HG03378 (cell line): ENCODE results near the gene SEC11A.
"Not testable (repeated sequence)": the region's sequence is repeated elsewhere in the genome, so short reads cannot be mapped to it uniquely, and the experiment has no call there.

Experiments
- ATAC-seq: cut with Tn5 transposase; IDR thresholded peaks from one replicate; pipeline ENCODE4 v1.9.1; 2021; ENCODE audit warnings: mild to moderate bottlenecking, moderate library complexity; ENCODE audit not compliant: unreplicated experiment

Gene SEC11A

DNA sequence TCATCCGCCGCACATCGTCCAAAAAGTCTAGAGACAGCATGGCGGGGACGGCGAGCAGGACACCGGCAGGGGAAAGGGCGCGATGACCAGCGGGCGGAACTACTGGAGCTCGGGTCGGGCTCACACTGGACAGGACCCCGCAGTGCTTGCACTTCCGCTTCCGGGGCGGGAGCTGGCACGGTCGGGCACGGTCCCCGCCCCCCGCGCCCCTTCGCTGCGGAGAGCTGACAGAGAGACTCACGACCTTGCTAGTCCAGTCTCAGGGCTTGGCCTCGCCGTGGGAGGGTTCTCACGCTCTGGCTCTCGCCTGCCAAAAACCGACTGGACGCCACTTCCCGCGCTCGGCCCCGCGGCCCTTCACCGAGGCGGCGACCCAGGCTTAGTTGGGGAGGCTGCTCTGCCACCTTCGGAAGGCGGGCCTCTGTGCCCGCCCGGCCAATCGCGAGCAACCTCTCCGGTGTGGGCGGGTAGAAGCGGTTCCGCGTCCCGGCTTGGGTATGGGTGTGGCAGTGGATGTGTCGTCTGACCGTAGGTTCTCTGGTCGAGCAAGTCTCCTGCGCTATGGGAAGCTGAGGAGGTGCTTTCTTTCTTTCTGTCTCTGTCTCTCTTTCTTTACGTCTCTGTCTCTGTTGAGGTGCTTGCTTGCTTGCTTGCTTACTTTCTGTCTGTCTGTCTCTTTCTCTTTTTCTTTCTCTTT, at the start of gene SEC11A:
TSS of gene SEC11A (minus strand) at position 104 of the 697 bp plus-strand sequence. CDS start at position 40, 64 bp downstream.
- peak; percentile 93 for ATAC-seq

DNA sequence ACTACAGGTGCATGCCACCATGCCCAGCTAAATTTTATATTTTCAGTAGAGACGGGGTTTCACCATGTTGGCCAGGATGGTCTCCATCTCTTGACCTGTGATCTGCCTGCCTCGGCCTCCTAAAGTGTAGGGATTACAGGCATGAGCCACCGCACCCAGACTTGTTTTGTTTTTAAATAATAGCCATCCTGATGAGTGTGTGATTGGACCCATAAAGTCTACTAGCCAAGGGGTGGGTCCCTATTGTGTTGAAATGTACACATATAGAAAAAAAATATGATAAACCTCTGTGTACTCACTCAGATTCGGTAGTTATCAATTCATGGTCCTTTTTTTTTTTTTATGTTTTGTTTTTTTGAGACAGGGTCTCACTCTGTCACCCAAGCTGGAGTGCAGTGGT, 49.7 kb upstream of the SEC11A start:
- no peak for ATAC-seq

DNA sequence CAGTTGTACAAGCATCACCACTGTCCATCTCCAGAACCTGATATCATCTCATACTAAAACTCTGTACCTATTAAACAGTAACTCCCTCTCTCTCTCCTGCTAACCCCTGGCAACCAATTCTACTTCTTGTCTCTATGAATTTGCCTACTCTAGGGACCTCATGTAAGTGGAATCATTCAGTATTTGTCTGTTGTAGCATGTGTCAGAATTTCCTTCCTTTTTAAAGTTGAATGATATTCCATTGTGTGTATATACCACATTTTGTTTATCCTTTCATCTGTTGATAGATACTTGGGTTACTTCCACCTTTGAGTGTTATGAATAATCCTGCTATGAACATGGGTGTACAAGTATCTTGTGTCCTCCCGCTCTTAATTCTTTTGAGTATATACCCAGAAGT, 49.0 kb upstream of the SEC11A start:
- no peak for ATAC-seq

DNA sequence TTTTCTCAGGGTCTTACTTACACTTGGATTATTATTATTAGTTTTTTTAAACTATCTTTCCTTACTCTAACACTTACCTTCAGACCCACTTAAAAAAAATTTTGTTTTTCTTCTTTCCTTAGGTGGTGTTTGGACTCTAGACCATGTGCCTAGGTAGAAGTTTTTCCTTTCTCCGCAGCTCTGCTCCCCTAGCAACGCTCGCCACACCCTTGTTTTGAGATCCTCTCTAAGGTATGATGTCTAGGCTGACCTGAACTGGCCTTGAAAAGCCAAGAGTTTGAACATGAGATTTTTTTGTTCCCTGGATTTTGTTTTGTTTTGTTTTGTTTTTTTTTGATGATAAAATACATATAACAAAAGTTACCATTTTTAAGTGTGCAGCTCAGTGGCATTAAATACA, 48.6 kb upstream of the SEC11A start:
- ATAC-seq = no peak

DNA sequence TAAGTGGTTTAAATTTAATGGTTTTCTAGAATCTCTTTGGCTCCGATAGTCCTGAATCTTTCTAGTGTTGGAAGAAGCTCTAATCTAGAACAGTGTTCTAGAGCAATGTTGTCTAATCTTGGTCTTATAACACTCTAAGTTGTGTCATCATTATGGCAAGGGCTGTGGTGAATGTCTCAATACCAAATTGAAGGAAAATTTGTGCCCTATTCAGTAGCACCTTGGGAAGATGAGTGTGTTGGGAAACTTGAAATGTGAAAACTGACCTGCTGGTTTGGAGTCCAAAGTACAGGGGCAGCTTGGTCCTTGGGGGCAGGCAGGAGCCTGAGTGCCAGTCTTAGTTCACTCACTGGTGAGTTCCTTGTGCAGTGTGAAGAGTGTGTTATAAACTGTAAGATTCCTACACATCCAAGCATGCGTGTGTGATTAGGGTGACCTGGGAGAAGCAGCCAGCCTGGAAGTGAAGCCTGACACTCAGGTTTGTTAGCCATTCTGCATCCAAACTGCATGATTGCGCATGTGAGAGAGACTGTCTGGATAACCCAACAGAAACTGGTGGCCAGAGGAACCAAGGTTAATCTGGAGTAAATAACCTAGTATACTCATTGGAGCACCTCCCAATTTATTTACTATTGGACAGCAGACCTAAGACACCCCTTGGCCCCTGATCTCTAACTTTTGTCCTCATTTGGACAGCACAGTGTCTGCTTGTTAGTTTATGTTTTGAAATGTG, 47.1 kb upstream of the SEC11A start:
- ATAC-seq = no peak

DNA sequence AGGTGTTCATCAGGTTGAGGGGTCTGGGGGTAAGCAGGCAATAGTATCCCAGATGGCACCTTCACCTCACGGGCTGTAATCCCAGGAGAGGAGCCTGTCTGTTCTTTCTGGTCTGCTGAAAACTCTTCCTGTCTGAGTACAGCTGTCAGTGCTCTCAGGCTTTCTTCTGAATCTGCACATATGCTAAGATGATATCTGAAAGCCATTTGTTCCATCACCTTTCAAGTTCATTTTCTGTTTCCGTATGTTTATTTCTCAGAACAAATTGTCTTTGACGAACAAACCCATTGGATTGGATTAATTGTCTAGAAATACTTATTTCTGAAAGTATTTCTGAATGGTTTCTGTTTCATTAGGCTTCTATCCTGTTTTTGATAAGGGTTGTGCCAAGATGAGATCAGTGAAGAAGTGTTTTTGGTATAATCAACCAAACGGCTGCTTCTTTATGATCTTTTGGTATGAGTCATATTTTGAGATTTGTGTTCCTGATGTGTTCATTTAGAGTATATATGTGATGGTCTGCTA, 45.7 kb upstream of the SEC11A start:
- ATAC-seq = no peak

DNA sequence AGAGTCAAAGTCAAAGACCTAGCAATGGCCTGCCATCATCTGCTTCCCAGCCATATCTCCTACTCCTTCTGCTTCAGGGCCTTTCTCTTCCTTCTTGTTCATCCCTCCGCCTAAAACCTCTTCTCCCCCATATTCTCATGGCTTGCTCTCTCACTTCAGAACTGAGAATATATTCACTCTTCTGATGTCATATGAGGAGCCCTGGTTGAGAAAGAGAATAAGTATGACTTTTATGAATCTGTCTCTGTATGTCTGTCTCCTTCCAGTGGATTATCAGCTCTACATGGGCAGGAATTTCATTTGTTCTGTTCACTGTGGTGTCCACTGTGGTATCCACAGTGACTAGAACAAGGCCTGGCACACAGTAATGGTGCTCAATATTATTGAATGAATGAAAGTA, 44.3 kb upstream of the SEC11A start:
- ATAC-seq = no peak

DNA sequence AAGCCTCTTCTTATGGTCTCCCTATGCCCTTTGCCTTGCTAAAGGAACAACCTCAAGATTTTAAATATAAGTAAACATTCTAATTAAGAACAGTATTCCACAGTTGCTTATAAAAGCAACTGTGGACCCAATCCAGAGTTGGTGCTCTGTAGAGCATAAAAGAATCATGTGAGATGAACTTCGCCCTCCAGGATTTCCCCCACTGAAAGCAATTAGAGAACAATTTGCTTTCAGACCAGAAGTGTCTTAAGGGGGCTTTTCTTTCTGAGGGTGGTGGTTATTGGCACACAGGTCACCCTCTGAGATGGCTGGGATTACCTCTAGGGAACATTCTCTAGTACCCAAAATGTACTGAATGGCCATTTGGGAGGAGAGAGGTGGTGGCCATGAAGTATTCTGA, 43.1 kb upstream of the SEC11A start:
- ATAC-seq = no peak

DNA sequence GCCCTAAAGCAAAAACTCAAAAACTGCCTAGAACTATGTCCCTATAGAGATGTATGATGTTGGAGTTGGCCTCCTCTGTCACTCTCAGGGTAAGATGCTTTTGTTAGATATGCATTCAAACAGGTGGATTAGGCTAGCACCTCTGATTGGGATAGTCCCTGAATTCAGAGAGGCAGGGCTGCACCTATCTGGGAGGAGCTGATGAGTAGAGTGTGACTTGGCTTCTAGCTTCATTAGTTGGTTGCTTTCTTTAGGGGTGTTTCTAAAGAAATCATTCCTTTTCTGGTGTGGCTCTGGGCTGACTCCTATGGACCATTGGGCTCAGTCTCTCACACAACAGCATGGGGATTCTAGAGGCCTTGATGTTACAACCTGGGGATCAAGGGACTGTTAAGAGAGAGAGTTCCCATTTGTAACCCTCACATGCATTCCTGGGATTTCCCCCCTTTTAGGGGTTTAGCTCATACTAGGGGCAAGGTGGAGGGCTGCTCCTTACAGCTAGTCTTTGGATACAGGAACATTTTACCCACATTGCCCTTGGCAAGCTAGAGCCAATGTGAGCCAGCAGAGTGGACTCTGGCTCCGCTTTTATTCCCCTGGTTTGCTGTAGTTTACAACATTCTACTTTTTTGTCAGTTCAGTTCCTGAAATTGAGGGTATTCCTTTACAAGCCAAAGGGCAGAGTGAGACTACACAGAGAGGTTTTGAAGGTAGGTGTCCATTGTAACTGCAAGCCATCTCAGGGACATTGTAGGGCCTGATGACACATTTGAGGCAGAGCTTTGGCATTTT, 40.0 kb upstream of the SEC11A start:
- no peak for ATAC-seq

DNA sequence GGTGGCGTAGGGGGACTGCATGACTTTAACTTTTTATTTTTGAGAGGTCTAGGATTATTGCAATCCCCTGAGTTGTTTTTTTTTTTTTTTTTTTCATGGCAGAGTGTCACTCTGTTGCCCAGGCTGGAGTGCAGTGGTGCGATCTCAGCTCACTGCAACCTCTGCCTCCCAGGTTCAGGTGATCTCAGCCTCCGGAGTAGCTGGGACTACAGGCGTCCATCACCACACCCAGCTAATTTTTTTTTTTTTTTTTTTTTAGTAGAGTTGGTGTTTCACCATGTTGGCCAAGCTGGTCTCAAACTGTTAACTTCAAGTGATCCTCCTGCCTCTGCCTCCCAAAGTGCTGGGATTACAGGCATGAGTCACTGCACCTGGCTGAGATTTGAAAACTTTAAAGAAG, 39.0 kb upstream of the SEC11A start:
- ATAC-seq = not testable (repeated sequence)

DNA sequence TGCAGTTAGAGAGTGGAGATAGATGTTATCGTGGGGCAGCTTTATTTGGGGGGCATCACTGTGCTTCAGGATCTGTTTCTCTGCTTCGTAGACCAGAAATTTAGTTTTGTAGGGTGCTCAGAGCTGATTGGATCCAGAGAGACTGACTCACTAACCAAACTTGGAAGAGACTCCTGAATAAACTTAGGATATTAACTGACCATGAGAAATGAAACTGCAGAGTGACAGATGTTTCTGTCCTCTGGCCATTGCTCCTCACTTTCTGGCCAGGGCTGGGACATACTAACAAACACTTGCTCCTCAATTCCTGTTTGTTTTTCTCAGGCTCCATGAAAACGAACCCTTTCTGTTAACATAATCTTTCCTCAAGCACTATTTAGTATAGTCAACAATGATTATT, 36.8 kb upstream of the SEC11A start:
- no peak for ATAC-seq

DNA sequence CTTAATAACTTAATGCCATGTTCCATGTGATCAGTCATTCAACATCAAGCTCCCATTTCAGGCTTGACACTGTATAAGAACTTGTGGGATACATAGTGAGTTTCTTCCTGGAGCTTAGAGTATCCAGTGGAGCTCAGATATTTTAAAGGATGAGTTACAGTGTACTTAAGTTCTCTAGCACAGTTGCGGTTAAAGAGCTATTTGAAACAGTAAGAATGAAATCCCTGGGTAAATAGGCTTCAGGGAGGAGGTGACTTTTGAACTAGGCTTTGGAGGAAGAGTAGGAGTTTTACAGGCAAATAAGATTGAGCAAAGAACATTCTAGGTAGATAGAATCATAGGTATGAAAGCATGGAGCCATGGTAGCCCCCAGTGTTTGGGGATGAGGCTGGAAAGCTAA, 36.3 kb upstream of the SEC11A start:
- no peak for ATAC-seq

DNA sequence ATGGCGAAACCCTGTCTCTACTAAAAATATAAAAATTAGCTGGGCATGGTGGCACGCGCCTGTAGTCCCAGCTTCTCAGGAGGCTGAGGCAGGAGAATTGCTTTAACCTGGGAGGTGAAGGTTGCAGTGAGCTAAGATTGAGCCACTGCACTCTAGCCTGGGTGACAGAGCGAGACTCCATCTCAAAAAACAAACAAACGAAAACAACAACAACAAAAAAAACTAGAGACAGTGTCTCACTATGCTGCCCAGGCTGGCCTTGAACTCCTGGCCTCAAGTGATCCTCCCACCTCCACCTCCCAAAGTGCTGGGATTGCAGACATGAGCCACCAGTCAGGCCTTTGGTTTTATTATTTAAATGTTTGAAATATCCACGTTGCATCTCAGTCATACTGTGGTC, 35.8 kb upstream of the SEC11A start:
- not testable (repeated sequence) for ATAC-seq

DNA sequence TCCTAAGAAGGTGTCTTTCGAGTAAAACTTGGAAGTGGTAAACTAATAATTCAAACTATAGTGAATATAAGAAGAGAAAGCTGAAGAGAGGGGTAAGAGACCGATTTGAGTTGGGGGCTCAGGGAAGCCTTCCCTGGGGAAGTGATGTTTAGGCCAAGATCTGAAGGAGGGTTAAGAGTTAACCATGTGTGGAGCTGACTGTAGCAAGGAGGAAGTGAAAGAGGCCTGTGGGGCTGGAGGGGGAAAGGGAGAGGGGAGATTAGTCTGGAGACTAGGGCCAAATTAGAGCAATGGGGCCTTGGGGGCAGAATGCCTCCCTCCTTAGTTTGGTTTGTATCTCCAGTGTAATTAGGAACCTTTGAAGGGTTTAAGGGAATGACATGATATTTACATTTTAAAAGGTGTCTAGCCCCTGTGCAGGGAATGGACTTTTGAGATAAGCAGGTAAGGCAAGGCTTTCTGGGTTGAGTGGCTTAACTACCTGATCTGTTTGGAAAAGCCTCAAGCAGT, 34.7 kb upstream of the SEC11A start:
- no peak for ATAC-seq

DNA sequence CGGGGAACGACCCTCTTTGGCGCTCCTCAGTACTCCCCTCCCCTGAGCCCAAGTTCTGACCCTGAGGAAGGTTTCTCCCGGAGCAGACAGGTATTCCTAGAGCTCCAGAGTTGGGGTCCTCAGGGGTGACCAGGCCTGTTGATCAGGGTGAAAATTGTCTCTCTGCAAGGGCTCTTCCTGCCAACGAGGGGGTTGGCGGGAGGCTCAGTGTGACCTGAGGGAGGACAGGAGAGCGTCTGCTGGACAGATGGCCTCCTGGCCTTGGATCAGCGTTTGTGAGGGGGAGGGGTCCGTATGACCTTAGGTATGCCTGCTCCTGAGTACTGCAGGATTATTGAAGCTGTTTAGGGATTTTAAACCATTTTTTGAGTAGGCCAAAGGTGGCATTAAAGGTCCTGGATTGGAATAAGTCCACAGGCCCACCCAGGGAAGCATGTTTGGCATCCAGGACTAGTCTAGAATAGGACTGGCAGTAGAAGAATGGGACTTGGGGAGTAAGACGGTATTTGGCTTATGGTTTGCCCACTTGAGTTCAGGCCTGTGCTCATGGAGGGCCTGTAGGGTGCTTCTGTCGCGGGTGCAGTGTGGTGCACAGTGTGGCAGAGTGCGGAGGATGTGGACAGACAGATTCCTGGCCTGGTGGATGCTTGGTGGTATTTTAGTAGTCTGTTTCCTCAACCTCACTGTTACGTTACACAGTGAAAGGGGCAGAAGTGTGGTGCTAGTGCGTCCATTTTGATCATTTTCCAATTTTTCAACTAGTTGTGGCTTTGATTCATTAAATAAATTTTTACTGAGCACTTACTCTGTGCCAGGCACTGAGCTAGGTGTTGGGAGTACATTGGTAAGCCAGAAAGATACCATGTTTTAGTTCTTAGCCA, 33.4 kb upstream of the SEC11A start:
- peak; percentile 32 for ATAC-seq

DNA sequence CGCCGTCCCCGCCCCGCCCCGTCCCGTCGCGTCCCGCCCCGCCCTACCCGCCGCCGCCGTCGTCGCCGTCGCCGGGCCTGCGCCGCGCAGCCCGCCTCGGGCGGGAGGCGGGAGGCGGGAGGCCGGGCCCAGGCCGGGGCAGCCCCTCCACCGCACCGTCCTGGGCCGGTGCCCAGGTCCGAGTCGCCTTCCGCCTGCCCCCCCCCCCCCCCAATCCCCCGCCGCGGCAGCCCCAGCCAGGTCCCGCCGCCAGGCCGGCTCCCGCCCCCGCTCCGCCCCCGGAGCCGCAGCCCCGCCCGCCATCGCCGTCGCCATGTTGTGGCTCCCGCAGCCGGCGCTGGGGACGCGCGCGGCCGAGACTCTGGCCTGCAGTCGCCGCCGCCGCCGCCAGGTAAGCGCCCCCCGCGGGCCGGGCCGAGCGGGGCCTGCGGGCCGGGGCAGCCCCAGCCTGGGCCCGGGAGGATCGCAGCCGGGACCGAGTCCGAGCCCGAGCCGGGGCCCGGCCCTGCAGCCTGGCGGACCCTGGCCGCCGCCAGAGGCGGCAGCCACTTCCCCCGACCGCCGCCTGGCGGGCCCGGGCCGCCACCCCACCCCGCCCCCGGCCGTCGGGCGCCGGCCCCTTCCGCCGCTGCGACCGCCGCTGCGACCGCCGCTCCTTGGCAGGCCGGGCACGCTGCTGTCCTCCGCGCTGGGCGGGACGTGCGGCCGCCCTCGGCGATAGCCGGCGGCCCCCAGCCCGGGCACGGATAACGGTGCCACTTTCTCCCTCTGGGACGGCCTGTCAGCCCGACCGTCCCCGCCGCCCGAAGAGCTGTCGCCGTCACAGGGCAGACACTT, 32.6 kb upstream of the SEC11A start, which contains the start of gene ZNF592:
TSS of gene ZNF592 (plus strand) at position 319 of the 837 bp plus-strand sequence. CDS start 34,084 bp downstream, outside the sequence.
- peak; percentile 25 for ATAC-seq

DNA sequence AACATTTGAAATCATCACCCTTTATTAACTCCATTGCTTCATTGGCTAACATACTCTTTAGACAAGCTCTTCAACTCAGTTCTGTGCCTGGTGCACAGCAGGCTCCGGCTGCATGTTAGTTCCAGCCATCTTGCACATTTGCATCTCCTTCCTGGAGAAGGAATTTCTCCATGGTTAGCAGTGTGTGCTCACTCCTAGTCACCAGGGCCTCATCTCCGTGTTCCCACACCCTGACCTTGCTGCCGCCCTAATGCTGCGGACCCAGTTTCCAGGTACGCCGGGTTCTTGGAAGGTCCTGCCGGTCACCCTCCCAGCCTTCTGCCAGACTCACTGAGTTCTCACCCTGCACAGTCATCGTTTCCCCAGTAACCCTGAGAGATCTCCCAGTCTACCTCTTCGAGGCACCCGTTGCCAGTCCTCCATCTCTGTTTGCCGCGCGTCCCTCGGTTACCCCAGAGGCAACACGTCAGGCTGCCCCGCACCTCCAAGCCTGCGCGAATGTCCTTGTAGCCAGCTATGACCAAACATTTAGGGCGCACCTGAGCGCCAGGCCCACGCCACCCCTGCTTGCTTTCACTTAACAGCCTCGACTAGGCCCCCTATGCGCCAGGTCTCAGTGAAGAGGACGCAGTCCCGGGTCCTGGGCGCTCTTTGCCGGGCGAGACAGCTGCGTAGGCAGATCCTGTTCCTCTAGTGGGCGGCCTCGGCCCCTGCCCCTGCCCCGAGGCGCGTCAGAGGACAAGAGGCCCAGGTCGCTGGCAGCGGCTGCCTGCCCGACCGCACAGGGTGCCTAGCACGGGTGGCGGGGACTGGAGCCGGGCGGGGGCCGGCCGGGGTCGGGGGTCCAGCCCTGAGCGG, 31.7 kb upstream of the SEC11A start:
- peak; percentile 51 for ATAC-seq

DNA sequence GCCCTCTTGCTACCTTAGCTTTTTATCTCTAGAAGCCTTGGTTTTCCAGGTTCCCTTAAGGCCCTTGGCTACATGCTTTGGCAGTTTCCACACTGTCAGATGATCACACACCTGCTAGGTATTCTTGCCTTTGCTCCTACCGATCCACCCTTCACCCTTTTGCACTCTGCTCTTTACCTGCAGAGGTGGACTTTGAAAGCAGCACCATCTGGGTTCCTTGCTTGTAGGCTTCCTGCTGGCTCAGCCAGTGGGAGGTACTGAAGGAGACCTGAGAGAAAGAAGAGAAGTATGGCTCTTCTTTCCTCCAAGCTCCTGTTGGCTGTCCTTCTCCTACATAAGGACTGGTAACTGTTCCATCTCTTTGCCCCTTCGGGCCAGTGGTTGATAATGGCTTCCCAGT, 25.2 kb upstream of the SEC11A start:
- ATAC-seq = no peak
